Measurements from ENCODE around the gene ANKRD13C.
"Not testable (repeated sequence)": the region's sequence is repeated elsewhere in the genome, so short reads cannot be mapped to it uniquely, and the experiment has no call there.

The ANKRD13C gene, protein sequence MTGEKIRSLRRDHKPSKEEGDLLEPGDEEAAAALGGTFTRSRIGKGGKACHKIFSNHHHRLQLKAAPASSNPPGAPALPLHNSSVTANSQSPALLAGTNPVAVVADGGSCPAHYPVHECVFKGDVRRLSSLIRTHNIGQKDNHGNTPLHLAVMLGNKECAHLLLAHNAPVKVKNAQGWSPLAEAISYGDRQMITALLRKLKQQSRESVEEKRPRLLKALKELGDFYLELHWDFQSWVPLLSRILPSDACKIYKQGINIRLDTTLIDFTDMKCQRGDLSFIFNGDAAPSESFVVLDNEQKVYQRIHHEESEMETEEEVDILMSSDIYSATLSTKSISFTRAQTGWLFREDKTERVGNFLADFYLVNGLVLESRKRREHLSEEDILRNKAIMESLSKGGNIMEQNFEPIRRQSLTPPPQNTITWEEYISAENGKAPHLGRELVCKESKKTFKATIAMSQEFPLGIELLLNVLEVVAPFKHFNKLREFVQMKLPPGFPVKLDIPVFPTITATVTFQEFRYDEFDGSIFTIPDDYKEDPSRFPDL

DNA sequence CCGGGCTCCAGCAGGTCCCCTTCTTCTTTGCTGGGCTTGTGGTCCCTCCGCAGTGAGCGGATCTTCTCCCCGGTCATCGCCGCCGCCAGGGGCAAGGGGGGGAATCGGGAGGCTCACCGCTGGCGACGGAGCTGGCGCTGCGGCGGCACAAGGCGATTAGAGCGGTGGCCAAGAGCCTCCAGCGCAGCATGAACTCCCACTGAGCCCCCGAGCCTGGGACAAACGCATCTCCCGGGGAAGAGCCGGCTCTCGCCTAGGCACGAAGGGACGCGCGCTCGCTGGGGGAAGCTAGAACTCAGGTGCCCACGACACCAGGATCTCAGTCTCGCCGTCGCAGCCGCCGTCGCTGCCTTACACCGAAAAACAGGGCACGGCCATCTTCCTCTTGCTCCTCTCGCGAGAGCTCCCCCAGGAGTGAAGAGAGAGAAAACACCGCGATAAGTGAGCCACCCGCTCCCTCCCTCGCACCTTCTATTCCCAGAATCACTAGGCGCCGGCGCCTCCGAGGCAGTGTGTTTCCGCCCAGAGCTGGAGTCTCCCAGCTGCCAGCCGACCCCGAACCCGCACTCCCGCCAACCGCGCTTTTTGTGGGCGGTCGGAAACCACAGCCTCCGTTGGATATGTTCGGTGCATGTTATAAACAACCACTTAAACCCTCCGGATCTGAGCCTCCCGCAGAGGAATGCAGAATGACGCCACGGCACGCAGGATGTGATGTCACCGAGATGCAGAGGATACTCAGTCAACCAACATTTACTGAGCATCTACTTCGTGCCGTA, at the start of gene ANKRD13C:
Gene ANKRD13C, minus strand, starts transcription at position 391 of the 779 bp plus-strand sequence. Its CDS starts 314 bp downstream, at position 77.
- peak; percentile 98 for DNase-seq

DNA sequence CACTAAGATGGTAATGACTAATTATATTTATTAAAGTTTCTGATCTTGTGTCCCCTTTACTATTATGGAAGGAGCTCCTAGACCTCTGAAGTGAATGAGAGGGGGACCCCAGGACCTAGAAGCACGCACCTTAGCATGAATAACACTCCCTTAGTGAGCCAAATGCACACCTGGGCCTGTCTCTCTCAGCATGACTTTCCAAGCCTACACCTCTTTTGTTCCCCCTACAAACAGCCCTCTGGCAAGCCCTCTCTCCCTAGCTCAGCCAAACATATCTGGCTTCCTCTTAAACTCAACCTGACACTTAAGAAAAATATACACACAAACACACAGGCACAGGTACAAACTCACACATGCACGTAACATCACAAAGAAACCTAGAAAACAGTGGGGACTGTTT, 49.2 kb upstream of the ANKRD13C start:
- DNase-seq: no peak

DNA sequence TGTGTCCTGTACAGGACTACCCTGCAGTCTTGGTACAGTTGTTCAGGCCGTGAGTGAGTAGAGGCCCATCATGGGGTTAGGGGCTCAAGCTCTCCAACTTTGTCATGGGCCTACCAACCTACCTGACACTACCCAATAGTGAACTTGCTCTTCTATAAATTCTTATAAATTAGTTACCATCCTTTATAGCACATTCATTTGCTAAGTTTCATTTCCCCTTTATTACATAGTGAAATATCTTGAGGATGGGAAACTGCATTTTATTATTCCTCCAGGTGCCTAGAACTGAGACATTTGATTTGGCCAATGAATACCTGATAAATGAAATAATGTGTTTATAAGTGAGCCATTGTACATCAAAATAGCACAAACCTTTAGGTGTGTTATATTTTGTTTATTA, 47.5 kb upstream of the ANKRD13C start:
- DNase-seq: no peak

DNA sequence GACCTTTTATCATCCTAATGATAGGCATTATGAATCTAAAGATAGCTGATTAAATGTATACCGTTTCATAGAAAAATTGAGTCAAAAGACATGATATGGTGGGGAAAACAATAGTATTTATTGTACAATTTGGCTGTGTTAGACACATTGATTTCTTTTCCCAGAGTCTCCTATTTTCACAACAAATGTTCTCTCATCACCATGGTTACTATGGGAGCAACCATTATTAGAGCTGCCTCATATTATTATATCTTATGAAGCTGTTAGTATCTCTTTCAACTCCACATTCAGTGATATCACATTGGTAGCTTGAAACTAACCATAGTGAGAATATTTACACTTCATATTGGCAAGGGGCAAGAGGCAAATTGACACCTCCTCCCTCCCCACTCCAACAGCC, 45.8 kb upstream of the ANKRD13C start:
- DNase-seq: no peak

DNA sequence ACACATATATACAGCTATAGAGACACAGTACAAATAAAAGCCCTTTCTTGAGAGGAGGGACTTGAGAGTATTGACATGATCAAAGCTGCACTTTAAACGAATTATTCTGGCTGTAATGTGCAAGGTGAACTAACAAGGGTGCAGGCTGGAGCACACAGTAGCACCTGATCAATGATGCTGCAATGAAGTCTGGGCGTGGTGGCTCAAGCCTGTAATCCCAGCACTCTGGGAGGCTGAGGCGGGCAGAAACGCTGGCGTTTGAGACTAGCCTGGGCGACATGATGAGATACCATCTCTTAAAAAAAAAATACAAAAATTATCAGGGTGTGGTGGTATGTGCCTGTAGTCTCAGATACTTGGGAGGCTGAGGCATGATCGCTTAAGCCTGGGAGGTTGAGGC, 42.5 kb upstream of the ANKRD13C start:
- no peak for DNase-seq

DNA sequence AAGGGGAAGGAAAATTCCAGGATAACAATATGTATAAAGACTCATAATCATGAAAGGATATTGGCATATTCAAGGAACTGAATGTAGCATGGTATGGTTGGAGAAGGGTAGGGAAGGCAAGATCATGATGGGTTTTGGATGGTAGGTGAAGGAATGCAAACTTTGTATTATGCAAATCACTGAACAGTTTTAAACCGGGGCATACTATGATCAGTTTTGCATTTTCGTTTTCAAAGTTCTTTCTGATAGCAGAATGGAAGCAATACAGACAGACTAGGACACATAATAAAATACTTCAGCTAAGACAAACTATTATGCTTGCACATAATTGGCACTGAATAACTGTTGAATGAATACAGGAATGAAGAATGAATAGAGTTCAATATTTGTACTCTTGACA, 42.1 kb upstream of the ANKRD13C start:
- no peak for DNase-seq

DNA sequence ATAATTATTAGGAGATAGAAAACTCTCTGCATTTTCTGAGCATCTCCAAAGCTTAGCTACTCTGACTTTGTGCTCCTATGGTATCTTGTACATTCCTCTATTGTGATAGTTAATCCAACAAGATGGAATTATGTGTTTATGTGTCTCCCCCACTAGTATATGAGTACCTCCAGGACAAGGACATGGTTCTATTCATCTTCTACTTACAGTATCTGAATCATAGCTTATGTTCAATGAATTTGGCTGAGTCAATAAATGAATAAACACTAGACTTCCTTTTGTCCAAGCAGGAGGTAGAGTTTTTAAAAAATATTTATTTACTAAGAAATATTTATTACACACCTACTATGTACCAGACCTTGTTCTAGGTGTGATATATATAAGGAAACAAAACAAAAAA, 38.1 kb upstream of the ANKRD13C start:
- no peak for DNase-seq

DNA sequence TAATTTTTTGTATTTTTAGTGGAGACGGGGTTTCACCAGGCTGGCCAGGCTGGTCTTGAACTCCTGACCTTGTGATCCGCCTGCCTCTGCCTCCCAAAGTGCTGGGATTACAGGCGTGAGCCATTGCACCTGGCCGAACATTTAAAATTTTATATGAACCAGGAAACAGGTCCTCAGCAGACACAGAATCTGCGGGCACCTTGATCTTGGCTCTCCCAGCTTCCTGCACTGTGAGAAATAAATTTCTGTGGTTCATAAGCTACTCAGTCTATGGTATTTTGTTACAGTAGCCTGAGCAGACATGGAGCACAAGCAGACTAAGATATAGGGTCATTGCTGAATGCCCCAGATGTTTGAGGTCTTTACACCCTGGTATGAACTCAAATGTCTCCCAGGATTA, 33.0 kb upstream of the ANKRD13C start:
- DNase-seq: no peak

DNA sequence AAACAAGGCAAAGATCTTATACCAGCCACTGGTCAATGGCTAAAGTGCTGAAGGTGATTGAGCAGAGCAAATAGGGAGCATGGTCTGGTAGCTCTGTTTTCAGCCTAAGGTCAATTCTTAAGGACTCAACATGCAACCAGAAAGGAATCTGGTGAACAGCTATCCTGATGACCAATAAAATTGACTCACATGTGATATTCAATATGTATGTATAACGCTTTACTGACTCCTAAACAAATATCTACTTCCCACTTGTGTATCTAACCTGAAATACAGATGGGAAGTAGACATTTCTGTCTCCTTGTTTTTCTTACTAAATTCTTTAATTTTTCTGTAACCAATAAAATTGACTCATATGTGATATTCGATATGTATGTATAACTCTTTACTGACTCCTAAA, 31.6 kb upstream of the ANKRD13C start:
- no peak for DNase-seq

DNA sequence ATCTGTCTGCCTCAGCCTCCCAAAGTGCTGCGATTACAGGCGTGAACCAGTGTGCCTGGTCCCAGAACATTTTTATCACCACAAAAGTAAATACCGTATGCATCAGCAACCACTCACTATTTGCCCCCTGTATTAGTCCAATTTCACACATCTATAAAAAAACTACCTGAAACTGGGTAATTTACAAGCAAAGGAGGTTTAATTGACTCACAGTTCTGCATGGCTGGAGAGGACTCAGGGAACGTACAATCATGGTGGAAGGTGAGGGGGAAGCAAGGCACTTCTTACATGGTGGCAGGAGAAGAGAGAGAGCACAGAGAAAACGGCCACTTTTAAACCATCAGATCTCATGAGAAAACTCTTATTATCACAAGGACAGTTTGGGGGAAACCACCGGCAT, 31.0 kb upstream of the ANKRD13C start:
- no peak for DNase-seq

DNA sequence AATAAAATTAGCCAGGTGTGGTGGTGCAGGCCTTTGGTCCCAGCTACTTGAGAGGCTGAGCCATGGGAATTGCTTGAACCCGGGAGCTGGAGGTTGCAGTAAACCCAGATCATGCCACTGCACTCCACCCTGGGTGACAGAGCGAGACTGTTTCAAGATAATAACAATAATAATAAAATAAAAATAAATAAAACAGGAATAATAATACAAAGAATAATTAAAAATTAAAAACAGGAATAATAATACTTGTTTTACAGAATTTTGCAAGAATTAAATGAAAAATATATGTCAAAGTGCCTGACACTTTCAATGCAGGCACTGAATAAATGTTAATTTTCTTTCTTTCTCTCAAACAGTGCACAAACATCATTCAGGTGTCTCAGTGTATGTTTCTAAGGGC, 30.0 kb upstream of the ANKRD13C start:
- DNase-seq: no peak

DNA sequence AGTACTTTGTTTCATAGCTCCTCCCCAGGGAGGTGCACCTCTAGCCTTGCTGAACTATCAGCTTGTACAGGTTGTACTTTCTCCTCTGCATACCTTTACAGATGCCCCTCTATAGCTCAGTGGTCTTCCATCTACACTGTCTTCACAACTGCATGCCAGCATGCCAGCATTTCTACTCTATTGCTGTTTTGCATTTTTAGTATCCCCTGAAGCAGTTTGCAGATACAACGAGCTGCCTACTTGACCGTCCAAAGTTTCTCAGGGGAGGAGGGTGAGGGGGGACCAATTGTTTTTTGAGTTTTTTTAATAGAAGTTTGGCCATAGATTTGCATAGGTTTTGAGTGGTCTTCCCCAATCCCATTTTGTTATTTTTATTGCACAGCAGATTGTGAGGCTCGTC, 29.0 kb upstream of the ANKRD13C start:
- DNase-seq: no peak

DNA sequence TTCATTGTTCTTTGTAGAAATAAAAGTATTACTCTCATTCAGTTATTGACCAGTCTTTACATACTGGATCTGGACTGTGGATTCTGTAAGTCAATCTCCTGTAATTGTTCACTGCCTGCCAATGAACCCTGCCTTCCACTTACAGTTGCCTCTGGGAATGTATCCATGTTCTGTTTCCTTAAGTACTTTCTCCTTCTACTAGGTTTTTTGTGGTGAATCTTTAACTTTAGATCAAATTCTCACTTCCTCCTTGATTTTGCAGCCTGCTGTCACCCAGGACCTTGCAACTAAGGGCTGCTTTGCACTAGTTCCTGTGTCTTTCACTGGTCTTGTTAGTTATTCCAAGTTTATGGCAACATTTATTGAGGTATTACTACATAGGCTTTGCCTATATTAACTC, 28.2 kb upstream of the ANKRD13C start:
- DNase-seq: no peak

DNA sequence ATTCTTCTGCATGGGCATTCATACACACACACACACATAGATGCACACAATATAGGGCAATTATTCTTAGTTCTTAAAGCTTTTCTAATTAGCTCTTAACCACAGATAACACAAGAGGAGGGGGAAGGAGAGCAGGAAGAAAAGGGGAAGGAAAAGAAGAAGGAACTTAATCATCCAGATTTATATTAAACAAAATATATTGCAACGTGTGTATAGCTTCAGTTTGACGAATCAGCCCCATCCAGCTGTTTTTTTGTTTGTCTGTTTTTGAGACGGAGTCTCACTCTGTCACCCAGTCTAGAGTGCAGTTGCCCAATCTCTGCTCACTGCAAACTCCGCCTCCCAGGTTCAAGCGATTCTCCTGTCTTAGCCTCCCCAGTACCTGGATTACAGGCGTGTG, 21.7 kb upstream of the ANKRD13C start:
- DNase-seq: no peak

DNA sequence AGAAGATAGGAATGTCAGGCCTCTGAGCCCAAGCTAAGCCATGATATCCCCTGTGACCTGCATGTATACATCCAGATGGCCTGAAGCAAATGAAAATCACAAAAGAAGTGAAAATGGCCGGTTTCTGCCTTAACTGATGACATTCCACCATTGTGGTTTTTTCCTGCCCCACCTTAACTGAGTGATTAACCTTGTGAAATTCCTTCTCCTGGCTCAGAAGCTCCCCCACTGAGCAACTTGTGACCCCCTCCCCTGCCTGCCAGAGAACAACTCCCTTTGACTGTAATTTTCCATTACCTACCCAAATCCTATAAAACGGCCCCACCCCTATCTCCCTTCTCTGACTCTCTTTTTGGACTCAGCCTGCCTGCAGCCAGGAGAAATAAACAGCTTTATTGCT, 19.1 kb upstream of the ANKRD13C start:
- DNase-seq: not testable (repeated sequence)

DNA sequence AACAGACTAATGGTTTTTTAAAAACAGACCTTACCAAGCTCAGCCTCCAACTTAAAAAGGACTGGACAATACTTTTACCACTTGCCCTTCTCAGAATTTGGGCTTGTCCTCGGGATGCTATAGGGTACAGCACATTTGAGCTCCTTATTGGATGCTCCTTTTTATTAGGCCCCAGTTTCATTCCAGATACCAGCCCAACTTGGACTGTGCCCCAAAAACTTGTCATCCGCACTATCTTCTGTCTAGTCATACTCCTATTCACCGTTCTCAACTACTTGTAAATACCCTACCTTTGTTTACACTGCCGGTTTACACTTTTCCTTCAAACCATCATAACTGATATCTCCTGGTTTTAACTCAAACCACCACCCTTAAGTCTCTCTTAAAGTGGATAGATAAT, 17.9 kb upstream of the ANKRD13C start:
- DNase-seq: no peak

DNA sequence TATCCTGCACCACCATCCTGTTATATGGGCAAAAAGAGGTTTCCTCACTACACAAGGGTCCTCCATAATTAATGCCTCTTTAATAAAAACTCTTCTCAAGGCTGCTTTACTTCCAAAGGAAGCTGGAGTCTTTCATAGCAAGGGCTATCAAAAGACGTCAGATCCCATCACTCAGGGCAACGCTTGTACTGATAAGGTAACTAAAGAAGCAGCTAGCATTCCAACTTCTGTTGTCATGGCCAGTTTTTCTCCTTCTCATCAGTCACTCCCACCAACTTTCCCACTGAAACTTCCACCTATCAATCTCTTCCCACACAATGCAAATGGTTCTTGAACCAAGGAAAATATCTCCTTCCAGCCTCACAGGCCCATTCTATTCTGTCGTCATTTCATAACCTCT, 17.1 kb upstream of the ANKRD13C start:
- not testable (repeated sequence) for DNase-seq

DNA sequence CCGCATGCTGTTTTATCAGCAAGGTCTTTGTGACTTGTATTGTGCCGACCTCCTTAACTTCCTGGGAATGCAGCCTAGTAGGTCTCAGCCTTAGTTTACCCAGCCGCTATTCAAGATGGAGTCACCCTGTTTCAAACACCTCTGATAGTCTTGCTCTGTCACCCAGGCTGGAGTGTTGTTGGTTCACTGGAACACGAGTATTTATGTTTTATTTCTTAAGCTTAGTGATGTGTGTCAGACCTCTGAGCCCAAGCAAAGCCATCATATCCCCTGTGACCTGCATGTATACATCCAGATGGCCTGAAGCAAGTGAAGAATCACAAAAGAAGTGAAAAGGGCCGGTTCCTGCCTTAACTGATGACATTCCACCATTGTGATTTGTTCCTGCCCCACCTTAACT, 12.9 kb upstream of the ANKRD13C start:
- not testable (repeated sequence) for DNase-seq

DNA sequence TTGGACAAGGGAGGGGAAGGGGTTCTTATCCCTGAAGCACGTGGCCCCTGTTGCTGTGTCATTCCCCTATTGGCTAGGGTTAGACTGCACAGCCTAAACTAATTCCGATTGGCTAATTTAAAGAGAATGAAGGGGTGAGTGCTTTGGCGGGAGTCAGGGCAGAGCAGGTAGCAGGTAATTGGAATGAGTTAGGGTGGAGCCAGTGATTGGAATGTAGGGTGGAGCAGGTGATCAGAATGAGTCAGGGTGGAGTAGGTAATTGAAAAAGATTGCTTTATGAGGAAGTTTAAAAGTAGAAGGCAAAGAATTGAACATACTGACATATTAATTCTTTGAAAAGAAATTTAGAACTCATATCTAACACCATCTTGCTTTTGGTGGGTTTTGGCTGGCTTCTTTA, 12.5 kb upstream of the ANKRD13C start:
- DNase-seq: not testable (repeated sequence)

DNA sequence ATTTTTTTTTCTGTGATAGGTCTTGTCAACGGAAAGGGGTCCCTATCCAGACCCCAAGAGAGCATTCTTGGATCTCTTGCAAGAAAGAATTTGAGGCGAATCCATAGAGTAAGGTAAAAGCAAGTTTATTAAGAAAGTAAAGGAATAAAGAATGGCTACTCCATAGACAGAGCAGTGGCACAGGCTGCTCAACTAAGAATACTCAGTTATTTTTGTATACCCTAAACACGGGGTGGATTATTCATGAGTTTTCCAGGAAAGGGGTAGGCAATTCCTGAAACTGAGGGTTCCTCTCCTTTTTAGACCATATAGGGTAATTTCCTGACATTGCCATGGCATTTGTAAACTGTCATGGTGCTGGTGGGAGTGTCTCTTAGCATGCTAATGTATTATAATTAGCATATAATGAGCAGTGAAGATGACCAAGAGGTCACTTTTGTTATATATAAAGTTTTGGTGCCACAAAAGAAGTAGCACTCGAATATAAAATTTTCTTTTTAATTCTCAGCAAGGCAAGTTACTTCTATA, 12.0 kb upstream of the ANKRD13C start:
- not testable (repeated sequence) for DNase-seq

DNA sequence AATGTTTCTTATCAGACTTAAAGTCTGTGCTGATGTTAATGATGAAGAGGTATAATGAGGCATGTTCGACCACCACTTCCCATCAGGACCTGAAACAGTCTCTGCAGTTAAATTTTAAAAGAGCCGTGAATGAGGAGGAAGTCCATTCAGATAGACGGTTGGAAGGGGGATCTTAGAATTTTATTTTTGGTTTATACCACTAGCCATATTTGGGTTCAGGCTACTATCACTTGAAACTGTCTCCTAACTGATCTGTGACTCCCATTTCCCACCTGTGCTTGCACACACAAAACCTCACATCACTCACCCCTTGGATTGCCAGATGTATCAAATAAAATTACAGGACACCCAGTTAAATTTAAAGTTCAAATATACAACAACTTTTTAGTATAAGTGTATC, 9.9 kb upstream of the ANKRD13C start:
- no peak for DNase-seq

DNA sequence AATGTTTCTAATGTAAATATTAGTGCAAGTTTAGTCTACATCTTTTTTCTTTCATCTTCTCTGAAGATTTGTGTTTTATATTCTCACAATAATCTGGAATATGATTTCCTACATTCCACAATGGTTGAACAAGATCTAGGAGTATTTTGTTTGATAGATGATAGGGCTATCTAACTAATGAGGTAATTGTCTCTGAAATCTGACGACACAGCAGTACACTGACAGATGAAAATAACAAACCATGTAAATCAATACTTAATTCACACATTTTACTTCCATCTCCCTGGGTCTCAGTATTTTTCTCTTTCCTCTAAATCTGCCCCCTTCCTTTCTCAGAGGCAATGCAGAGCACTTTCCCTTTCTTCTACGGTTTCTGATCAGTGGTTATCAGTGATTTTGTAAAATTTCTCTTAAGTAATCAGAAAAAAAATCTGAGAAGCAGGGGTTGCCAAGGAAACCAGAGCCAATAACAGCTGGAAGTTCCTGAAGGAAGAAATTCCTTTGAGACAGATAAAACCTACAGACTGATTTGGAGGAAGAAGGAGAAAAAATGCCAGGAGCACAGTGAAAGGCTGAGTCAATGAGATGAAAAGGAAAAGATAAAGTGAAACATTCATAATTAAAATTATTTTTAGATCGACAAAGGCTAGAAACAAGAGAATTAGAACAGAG, 7.3 kb upstream of the ANKRD13C start:
- DNase-seq: no peak

DNA sequence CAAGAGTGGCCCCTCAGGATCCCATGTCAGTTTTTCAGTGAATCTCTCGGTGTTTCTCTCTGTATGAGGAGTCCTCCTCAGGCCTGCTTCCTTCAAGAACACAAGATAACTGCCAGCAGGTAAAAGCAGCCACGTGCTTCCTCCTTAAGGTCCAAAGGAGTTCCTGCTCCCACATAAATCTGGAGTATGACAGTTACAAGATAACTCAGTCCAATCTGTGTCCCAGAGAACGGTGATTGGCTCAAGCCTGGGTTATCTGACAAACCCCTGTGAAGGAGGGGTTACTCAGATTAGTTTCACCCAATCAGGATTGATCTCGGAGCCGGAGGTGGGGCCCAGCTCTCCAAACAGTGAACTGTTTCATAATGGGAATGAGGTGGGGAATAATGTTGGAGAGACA, 5.8 kb upstream of the ANKRD13C start:
- no peak for DNase-seq
